SK-N-SH (cell line): ENCODE data around the gene GPRIN3. TPM values are rescaled to one million over a fixed set of nuclear protein-coding genes. Genes with fewer than 3 reads are reported as not detected.

ENCODE experiments used
- CTCF ChIA-PET: fragments of 300-600, 350-600 bp; formaldehyde crosslinking; extraction: SDS; loops from one replicate; lab custom pipeline; 2021; lab: Yijun Ruan, JAX
- POLR2A ChIA-PET: fragments of 350-600 bp; sonication (Branson Sonifier 250); formaldehyde crosslinking; extraction: SDS; loops from one replicate; lab custom pipeline; 2020; ENCODE audit warnings: antibody characterized with exemption, inconsistent platforms; lab: Yijun Ruan, JAX
- DNase-seq: peaks from one replicate; pipeline ENCODE4 v3.0.0; 2012
- H2AFZ ChIP-seq: fragments of 200-600 bp; sonication (generic); 2 replicates; pipeline ENCODE4 v1.8.1; 2016; ENCODE audit warnings: antibody characterized with exemption, mild to moderate bottlenecking, low read depth
- H3F3A ChIP-seq: fragments of 200-600 bp; sonication (generic); replicated peaks from 2 replicates; pipeline ENCODE3; 2016; ENCODE audit warnings: antibody characterized with exemption, mild to moderate bottlenecking; ENCODE audit not compliant: insufficient read depth
- H3K27ac ChIP-seq, 2 experiments: fragments of 200-500 bp in 1 of 2; fragments of 200-600 bp in 1 of 2; sonication (Bioruptor generic) in 1 of 2; sonication (generic), shearing (Covaris generic) in 1 of 2; 2 replicates each; pipeline versions ENCODE4 v1.5.1 to v1.6.1; 2014 to 2016; ENCODE audit warnings: low read depth in 2 of 2, inconsistent platforms in 1 of 2, low read length in 1 of 2, mild to moderate bottlenecking in 1 of 2, mixed read lengths in 1 of 2
- H3K27me3 ChIP-seq: fragments of 200-600 bp; sonication (generic), shearing (Covaris generic); 2 replicates; pipeline ENCODE4 v1.6.1; 2016; ENCODE audit warnings: mixed run types; ENCODE audit not compliant: insufficient read depth
- H3K36me3 ChIP-seq, 2 experiments: fragments of 200-500 bp in 1 of 2; fragments of 200-600 bp in 1 of 2; sonication (Bioruptor generic) in 1 of 2; sonication (generic) in 1 of 2; replicated peaks in 1 of 2; 2 replicates each; pipeline versions ENCODE3 to v1.5.1; 2014 to 2016; ENCODE audit warnings: low read length in 1 of 2, mild to moderate bottlenecking in 1 of 2; ENCODE audit not compliant: insufficient read depth in 2 of 2, control insufficient read depth in 1 of 2
- H3K4me1 ChIP-seq, 2 experiments: fragments of 200-500 bp in 1 of 2; fragments of 200-600 bp in 1 of 2; sonication (Bioruptor generic) in 1 of 2; sonication (generic), shearing (Covaris generic) in 1 of 2; 2 replicates each; pipeline versions ENCODE4 v1.5.1 to v1.6.1; 2014 to 2016; ENCODE audit warnings: low read depth in 1 of 2, low read length in 1 of 2, mixed run types in 1 of 2; ENCODE audit not compliant: insufficient read depth in 2 of 2, control insufficient read depth in 1 of 2
- H3K4me2 ChIP-seq: fragments of 200-600 bp; sonication (generic), shearing (Covaris generic); 2 replicates; pipeline ENCODE4 v1.6.1; 2017; ENCODE audit warnings: mixed run types
- H3K4me3 ChIP-seq, 2 experiments: fragments of 200-500 bp in 1 of 2; fragments of 200-600 bp in 1 of 2; sonication (Bioruptor generic) in 1 of 2; sonication (generic), shearing (Covaris generic) in 1 of 2; 2 replicates each; pipeline versions ENCODE4 v1.5.1 to v1.8.1; 2014 to 2016; ENCODE audit warnings: low read depth in 2 of 2, inconsistent platforms in 1 of 2, low read length in 1 of 2, mild to moderate bottlenecking in 1 of 2, mixed read lengths in 1 of 2, moderate library complexity in 1 of 2
- H3K79me2 ChIP-seq: fragments of 200-600 bp; sonication (generic); 2 replicates; pipeline ENCODE4 v1.8.1; 2017; ENCODE audit warnings: mild to moderate bottlenecking; ENCODE audit not compliant: insufficient read depth
- H3K9ac ChIP-seq: fragments of 200-600 bp; sonication (generic); 2 replicates; pipeline ENCODE4 v1.6.1; 2017; ENCODE audit warnings: mixed run types
- H3K9me2 ChIP-seq: fragments of 200-600 bp; sonication (generic); 2 replicates; pipeline ENCODE4 v1.6.1; 2017; ENCODE audit warnings: mixed run types
- H3K9me3 ChIP-seq: fragments of 200-600 bp; sonication (generic); 2 replicates; pipeline ENCODE4 v1.6.1; 2017; ENCODE audit warnings: mixed run types, mild to moderate bottlenecking, moderate library complexity
- H4K20me1 ChIP-seq: fragments of 200-600 bp; sonication (generic); 2 replicates; pipeline ENCODE4 v1.6.1; 2017; ENCODE audit warnings: mild to moderate bottlenecking, mixed run types; ENCODE audit not compliant: insufficient read depth
- CHD2 ChIP-seq: fragments of 150-350 bp; IDR thresholded peaks from 2 replicates; pipeline ENCODE4 v1.6.1; 2018; ENCODE audit warnings: low read length; ENCODE audit not compliant: partially characterized antibody
- CTCF ChIP-seq: fragments of 200-600 bp; sonication (generic); IDR thresholded peaks from 2 replicates; pipeline ENCODE4 v1.6.1; 2017; ENCODE audit warnings: antibody characterized with exemption, mild to moderate bottlenecking, moderate library complexity
- EZH2phosphoT487 ChIP-seq: fragments of 200-600 bp; sonication (generic); IDR thresholded peaks from 2 replicates; pipeline ENCODE4 v1.6.1; 2017; ENCODE audit warnings: low read depth, mixed run types, mild to moderate bottlenecking, antibody characterized with exemption, moderate library complexity, borderline replicate concordance
- FOSL2 ChIP-seq: IDR thresholded peaks from 2 replicates; pipeline ENCODE4 v1.4.0; 2012; ENCODE audit warnings: low read depth, mild to moderate bottlenecking, moderate library complexity, borderline replicate concordance
- GATA2 ChIP-seq: sonication (generic); formaldehyde crosslinking; IDR thresholded peaks from 2 replicates; pipeline ENCODE4 v1.5.0; 2020; ENCODE audit warnings: mild to moderate bottlenecking, missing genetic modification reagents
- MEF2A ChIP-seq: IDR thresholded peaks from 2 replicates; pipeline ENCODE4 v1.4.0; 2012; ENCODE audit warnings: low read depth, borderline replicate concordance
- MXI1 ChIP-seq: IDR thresholded peaks from 2 replicates; pipeline ENCODE4 v1.6.1; 2012; ENCODE audit warnings: mild to moderate bottlenecking, low read depth, low read length, improper control_type of control experiment
- NRF1 ChIP-seq: IDR thresholded peaks from 2 replicates; pipeline ENCODE4 v1.6.1; 2012; ENCODE audit warnings: low read depth, mild to moderate bottlenecking, low read length
- POLR2AphosphoS5 ChIP-seq: IDR thresholded peaks from 2 replicates; pipeline ENCODE4 v1.6.1; 2012; ENCODE audit warnings: low read depth, low read length
- RAD21 ChIP-seq: IDR thresholded peaks from 2 replicates; pipeline ENCODE4 v1.6.1; 2012; ENCODE audit warnings: mild to moderate bottlenecking, low read length
- RCOR1 ChIP-seq: fragments of 150-350 bp; IDR thresholded peaks from 2 replicates; pipeline ENCODE4 v1.6.1; 2017; ENCODE audit warnings: antibody characterized with exemption, low read length
- RFX5 ChIP-seq: IDR thresholded peaks from 2 replicates; pipeline ENCODE4 v1.6.1; 2012; ENCODE audit warnings: mild to moderate bottlenecking, improper control_type of control experiment, low read length
- RXRA ChIP-seq: IDR thresholded peaks from 2 replicates; pipeline ENCODE4 v1.4.0; 2012; ENCODE audit warnings: low read depth, mild to moderate bottlenecking, borderline replicate concordance
- SIN3A ChIP-seq: IDR thresholded peaks from 2 replicates; pipeline ENCODE4 v1.6.1; 2012; ENCODE audit warnings: low read depth, mild to moderate bottlenecking, low read length, moderate library complexity, borderline replicate concordance
- TEAD4 ChIP-seq: IDR thresholded peaks from 2 replicates; pipeline ENCODE4 v1.4.0; 2012; ENCODE audit warnings: mild to moderate bottlenecking, borderline replicate concordance; ENCODE audit not compliant: insufficient read depth
- USF1 ChIP-seq: IDR thresholded peaks from 2 replicates; pipeline ENCODE4 v1.4.0; 2012; ENCODE audit warnings: low read depth, borderline replicate concordance
- YY1 ChIP-seq: IDR thresholded peaks from 2 replicates; pipeline ENCODE4 v1.4.0; 2012; ENCODE audit warnings: low read depth, mild to moderate bottlenecking
- WGBS: methylation state at CpG from one replicate; pipeline ENCODE4 v1.1.6; 2017; ENCODE audit warnings: low lambda C conversion rate; 5-methylcytosine and 5-hydroxymethylcytosine counted together
- polyA plus RNA-seq, 3 experiments: library from polyadenylated mRNA; depleted of rRNA; stranded (reverse); fragments of >200 nt; gene quantifications; 2 replicates each; pipeline ENCODE4 v1.2.3, GENCODE V29; 2012
- TF ChIP-seq, protein P1 (sequence below): IDR thresholded peaks from 2 replicates; pipeline ENCODE4; 2012
- TF ChIP-seq, protein P2 (sequence below): IDR thresholded peaks from 2 replicates; pipeline ENCODE4 v1.6.1; 2012; ENCODE audit warnings: mild to moderate bottlenecking, low read depth, low read length, moderate library complexity

GPRIN3 gene
- polyA plus RNA-seq, 1 of the 3 experiments (the other 2 are of a cell fraction): not detected

- POLR2A ChIA-PET: no interaction called here
- no peaks in the 10 kb centered on the region for H3F3A ChIP-seq
These were observed 26.7 kb upstream of the GPRIN3 start for GRCh38 chr4:89334311-89334710.

GRCh38 chr4:89331686-89332544, 24.3 kb upstream of the GPRIN3 start:
- Histone ChIP-seq H3K4me2 (no peak overlapping the region), H3K27ac (no peak overlapping the region), H3K79me2 (no peaks in the 10 kb centered on the region), H3K4me3 (no peak overlapping the region), H3K36me3 (no peaks in the 10 kb centered on the region), H3K9me3 (no peaks in the 10 kb centered on the region), H4K20me1 (no peaks in the 10 kb centered on the region), H3K27me3 (no peaks in the 10 kb centered on the region), H2AFZ (no peak overlapping the region), H3K9me2 (no peaks in the 10 kb centered on the region), H3F3A (no peaks in the 10 kb centered on the region), H3K4me1 (peaks cover 0 to 4% of the 10 kb centered on the region in 2 experiments; a peak in 1 of 4 replicates), H3K9ac (no peak overlapping the region)
- WGBS: 54% methylated on average over 5 of the region's 5 CpGs
- CTCF ChIA-PET: no interaction called here
- POLR2A ChIA-PET: no interaction called here
- DNase-seq: no peak
- TF ChIP-seq CHD2 (no peak), POLR2AphosphoS5 (no peak), EZH2phosphoT487 (no peak), GATA2 (no peak), CTCF (no peak), RCOR1 (no peak), NRF1 (no peak), RXRA (no peak), YY1 (no peak), RAD21 (no peak)
- TF ChIP-seq, protein P1, sequence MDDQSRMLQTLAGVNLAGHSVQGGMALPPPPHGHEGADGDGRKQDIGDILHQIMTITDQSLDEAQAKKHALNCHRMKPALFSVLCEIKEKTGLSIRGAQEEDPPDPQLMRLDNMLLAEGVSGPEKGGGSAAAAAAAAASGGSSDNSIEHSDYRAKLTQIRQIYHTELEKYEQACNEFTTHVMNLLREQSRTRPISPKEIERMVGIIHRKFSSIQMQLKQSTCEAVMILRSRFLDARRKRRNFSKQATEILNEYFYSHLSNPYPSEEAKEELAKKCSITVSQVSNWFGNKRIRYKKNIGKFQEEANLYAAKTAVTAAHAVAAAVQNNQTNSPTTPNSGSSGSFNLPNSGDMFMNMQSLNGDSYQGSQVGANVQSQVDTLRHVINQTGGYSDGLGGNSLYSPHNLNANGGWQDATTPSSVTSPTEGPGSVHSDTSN: no peak

More at GRCh38 chr4:89334311-89334710, 26.7 kb upstream of the GPRIN3 start:
- Histone ChIP-seq H3K4me2 (no peak overlapping the region), H3K9me3 (no peaks in the 10 kb centered on the region), H3K79me2 (no peaks in the 10 kb centered on the region), H3K27me3 (no peaks in the 10 kb centered on the region), H3K4me3 (no peak overlapping the region), H2AFZ (no peak overlapping the region)
- no peak for TF ChIP-seq RFX5
- TF ChIP-seq, protein P2, sequence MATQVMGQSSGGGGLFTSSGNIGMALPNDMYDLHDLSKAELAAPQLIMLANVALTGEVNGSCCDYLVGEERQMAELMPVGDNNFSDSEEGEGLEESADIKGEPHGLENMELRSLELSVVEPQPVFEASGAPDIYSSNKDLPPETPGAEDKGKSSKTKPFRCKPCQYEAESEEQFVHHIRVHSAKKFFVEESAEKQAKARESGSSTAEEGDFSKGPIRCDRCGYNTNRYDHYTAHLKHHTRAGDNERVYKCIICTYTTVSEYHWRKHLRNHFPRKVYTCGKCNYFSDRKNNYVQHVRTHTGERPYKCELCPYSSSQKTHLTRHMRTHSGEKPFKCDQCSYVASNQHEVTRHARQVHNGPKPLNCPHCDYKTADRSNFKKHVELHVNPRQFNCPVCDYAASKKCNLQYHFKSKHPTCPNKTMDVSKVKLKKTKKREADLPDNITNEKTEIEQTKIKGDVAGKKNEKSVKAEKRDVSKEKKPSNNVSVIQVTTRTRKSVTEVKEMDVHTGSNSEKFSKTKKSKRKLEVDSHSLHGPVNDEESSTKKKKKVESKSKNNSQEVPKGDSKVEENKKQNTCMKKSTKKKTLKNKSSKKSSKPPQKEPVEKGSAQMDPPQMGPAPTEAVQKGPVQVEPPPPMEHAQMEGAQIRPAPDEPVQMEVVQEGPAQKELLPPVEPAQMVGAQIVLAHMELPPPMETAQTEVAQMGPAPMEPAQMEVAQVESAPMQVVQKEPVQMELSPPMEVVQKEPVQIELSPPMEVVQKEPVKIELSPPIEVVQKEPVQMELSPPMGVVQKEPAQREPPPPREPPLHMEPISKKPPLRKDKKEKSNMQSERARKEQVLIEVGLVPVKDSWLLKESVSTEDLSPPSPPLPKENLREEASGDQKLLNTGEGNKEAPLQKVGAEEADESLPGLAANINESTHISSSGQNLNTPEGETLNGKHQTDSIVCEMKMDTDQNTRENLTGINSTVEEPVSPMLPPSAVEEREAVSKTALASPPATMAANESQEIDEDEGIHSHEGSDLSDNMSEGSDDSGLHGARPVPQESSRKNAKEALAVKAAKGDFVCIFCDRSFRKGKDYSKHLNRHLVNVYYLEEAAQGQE: no peak
- no peak for TF ChIP-seq TEAD4
- no peak for TF ChIP-seq SIN3A
- TF ChIP-seq MEF2A: no peak
- TF ChIP-seq USF1: no peak
- no peak for TF ChIP-seq GATA2
- TF ChIP-seq MXI1: no peak
- TF ChIP-seq FOSL2: no peak
- no peak for TF ChIP-seq POLR2AphosphoS5
- TF ChIP-seq, all 33 proteins: peak for 0
- DNase-seq: no peak
- Histone ChIP-seq H3K9ac (no peak overlapping the region), H4K20me1 (no peaks in the 10 kb centered on the region), H3K27ac (no peak overlapping the region), H3K36me3 (no peaks in the 10 kb centered on the region), H3K9me2 (no peaks in the 10 kb centered on the region), H3K4me1 (peaks cover 0 to 4% of the 10 kb centered on the region in 2 experiments; a peak in 1 of 4 replicates)
- CTCF ChIA-PET: no interaction called here
